GM18498 (cell line): ENCODE results near the gene EXOC3.
"Not testable (repeated sequence)": the region's sequence is repeated elsewhere in the genome, so short reads cannot be mapped to it uniquely, and the experiment has no call there.

Experiments used
- ATAC-seq: cut with Tn5 transposase; IDR thresholded peaks from one replicate; pipeline ENCODE4 v1.9.1; 2021; ENCODE audit warnings: mild to moderate bottlenecking, moderate library complexity; ENCODE audit not compliant: unreplicated experiment

EXOC3 gene

DNA sequence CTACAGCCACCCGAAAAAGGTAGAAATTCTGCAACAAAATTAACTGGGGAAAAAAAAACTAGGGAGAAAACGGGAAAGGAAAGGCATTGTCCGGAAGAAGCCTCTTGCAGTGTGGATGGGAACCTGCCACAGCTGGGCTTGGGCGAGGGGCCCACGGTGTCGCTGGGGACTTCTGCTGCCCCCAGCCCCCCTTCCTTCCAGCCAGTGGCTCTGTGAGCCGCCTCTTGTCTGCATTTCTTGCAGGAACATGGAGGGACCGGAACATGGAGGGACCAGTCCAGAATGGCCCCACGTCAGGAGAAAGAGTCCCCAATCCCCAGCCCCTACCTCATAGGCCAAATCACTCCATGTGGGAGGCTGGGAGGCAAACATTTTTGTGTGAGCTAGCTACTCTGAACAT lies 36.9 kb upstream of the EXOC3 start:
- ATAC-seq = no peak

DNA sequence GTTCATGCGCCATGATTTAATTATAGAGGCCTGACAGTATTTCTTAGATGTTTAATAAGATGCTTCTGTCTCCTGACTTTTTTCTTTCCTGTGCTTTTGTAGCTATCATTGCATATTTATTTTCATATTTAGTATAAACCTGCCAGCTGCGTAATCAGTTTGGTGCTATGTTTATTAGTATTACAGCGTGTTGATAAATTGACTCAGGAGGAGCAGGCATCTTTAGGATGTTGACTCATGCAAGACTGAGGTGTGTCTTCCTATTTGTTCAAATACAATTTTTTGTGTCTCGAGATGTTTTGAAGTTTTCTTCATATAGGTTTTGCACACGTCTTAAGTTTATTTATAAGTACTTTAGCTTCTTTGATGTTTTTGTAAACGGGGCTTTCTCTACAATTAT lies 35.9 kb upstream of the EXOC3 start:
- ATAC-seq = no peak

DNA sequence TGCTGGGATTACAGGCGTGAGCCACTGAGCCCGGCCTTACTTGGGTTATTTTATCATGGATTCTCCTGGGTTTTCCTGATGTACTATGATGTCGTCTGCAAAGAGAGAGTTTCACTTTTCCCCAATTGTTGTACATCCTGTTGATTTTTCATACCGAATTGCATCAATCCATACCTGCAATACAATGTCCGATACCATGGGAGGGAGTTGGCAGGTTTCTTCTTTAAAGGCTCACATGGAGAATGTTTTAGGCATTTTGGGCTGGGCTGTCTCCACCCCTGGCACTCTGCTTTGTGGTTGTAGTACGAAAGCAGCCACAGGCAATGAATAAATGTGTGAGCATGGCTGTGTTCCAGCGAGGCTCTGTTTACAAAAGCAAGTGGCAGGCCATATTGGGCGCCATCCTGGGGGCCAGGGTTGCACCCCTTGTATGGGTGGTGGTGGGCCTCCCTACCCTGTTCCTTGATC lies 35.1 kb upstream of the EXOC3 start:
- ATAC-seq = no peak

DNA sequence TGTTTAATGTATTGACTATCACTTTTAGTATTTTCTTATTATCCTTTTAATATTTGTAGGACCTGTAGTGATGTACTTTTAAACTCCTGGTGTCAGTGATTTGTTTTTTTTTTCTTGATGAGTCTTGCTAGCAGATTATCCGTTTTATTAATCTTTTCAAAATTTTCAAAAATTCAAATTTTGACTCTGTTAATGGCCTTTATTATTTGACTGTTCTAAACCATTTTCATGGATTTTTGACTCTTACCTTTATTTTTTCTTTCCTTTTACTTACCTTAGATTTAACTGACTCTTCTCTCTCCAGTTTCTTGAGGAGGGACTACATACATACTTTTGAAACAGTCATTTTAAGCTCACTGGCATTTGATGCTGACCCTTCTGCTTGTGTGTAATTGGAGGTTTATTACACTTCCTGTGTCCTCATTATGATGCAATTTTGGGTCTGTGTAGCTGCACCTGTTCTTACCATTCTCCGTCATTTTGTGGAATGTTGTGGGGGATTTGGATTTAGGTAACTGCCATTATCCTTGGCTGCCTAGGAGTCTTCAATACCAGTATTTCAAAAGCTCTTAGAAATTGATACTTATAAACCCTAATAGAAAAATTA lies 32.0 kb upstream of the EXOC3 start:
- no peak for ATAC-seq

DNA sequence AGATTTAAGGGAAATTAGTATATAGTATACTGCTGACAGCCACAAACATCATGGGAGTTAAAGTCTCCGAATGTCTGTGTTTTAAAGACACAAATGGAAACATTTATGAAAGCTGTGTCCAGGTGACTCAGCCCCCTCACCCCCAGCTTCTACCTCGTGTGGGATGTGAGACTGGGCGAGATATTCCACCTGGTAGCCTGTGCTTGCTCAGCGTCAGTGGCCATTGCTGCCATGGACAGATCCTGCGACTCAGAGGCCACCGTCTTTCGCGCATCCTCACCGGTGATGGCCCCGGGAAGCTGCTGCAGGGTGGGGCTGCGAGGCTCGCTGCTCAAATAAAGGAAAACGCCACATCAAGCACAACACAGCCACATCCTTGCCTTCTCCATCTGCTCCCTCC lies 31.2 kb upstream of the EXOC3 start:
- no peak for ATAC-seq

DNA sequence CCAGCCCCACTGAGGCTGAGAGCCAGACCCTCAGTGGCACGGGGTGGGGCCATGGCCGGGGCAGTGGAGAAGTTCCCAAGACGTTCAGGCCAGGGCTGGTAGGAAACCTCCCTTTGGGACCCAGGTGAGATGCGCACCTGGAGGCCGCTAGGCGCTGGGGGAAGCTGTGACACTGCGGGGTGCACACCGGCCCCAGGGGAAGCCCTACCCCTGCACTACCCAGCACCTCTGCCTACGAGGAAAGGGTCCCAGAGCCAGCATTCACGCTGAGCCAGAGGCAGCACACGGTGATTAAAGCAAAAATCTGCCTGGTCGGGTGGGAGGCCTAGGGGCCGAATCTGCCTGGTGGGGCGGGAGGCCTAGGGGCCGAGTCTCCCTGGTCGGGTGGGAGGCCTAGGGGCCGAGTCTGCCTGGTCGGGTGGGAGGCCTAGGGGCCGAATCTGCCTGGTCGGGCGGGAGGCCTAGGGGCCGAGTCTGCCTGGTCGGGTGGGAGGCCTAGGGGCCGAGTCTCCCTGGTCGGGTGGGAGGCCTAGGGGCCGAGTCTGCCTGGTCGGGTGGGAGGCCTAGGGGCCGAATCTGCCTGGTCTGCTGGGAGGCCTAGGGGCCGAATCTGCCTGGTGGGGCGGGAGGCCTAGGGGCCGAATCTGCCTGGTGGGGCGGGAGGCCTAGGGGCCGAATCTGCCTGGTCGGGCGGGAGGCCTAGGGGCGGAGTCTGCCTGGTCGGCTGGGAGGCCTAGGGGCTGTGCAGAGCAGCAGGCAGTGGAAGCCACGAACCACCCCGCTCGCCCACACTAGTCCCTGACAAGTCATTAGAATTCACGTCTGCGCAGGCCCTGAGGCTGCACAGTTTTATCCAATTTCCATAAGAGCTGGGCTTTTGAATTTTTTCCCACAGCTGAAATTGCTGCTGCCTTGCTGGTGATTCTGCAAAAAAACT lies 27.7 kb upstream of the EXOC3 start:
- not testable (repeated sequence) for ATAC-seq

DNA sequence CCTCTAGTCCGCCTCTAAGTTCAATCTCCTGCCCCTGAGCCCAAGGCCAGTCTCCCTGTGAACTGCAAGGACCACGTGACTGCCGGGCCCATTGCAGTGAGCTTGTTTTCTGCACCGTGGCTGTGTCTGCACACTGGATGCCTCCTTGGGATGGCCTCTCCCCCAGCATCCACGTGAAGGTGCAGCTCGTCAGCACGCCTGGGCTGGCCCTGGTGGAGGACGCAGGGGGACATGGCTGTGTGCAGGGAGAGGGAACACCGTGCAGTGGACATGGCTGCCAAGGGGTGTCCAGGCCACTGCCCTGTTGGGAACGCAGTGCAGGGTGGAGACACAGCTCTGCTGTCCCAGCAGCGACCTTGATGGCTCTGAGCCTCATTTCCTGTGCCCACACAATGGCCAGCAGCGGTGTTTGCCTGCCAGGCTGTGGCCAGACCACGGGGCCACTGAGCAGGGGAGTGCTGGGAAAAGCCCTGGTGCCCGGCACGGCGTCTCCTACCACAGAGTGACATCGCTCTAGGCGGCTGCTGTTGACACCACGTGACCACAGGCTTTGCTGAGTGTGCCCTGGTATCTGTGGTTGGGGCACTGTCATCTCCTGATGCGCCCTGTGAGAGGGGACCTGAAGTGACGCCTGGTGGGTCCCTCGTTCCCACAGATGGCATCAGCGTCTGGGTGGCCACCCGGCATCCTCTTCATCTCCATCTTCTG lies 26.9 kb upstream of the EXOC3 start:
- ATAC-seq = no peak

DNA sequence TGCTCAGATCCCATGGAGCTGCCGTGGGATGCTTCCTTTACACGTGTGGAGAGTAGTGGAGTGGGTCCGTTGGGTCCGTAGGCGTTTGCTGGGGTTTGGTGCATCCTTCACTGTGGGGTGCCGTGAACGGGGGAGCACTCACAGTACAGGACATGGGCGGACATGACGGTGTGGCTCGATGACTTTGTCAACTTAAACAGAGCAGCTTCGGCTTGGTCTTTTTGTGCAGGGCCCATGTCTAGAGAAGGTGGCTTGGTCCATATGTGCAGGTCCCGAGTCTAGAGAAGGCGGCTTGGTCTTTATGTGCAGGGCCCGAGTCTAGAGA lies 26.4 kb upstream of the EXOC3 start:
- no peak for ATAC-seq

DNA sequence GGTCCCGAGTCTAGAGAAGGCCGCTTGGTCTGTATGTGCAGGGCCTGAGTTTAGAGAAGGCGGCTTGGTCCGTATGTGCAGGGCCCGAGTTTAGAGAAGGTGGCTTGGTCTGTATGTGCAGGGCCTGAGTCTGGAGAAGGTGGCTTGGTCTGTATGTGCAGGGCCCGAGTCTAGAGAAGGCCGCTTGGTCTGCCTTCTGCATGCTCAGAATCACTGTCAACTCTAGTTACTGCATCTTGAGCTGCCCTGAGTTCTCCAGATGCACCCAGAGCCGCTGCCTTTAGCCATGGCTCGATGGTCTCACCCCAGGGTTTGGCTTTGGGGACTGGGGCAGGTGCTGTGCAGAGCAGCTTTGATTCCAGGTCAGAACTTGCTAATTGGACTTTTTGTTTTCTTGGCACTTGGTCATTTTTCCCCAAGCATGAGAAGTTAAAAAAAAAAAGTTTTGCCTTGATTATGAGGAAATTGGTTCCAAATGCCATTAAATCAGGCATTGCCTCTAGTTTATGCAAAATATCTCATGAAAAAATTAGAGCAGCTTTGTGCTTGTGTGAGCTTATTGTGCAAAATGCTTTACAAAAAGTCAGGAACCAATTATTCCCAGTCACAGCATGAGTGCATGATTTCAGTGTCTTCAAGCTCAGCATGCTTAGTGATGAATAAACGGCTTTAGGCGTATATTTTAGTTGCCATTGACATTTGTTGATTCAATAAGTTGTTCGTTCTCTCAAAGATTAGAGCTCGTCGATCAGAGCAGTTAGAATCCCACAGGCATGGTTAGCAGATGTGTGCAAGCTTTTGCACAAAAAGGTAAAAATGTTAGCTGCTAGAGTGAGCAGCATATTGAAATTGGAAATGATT lies 25.4 kb upstream of the EXOC3 start:
- ATAC-seq = no peak

DNA sequence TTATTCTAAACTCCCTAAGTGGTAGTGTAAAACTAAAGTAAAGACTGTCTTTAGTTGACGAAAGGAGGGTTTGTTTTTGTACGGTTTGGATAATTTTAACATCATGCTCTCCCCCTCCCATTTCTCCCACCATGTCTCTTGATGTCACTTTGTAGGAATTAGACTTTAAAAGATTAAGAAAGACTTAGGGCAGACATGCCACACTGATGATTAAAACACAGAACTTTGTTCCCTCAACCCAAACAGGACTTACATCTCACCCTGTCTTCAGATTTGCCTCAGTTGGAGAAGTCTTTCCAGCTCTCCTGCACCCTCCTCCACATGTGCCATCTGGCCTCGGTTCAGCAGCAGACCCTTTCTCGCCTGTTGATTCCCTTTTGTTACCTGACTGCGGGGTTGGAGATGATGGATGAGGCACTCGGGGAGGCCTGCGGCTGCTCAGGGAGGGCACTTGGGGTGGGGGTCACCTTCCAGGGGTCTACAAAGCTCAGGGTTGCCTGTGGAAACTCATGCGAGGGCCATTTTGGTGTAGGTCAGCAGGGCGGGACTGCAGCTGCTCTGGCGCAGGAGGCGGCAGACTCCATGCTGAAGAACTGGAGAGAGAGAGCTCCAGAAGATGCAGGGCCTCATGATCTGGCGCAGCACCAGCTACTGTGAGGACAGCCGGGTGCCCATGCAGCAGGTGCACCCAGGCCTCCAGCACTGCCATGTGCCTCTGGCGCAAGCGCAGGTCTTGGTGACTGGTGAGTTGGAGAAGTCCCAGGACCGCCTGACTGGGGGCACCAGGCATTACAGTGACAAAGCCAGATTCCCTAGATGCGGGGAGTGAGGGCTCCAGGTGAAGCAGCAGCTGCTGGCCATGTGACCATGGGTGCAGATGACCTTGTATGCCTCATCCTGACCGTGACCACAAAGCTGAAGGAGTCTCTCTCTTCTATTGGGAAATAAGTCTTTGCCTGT lies 24.5 kb upstream of the EXOC3 start:
- ATAC-seq = no peak

DNA sequence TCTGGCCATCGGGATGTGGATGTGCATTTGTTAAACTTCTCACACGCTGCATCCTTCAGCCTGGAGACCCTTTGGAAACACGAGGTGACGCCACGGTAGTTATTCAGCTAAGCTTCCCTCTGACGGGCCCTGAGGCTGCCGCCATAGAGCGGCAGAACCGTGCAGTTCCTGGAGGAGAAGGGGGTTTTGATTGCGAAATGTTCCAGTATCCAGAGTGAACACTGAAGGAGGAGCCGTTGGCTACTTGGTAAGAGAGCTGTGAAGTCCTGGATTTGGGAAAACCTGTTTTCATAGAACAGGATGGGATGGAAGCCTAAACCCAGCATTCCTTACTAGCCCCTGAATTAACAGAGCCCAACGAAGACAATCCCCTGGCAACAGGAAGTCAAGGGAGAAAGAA lies 23.0 kb upstream of the EXOC3 start:
- no peak for ATAC-seq

DNA sequence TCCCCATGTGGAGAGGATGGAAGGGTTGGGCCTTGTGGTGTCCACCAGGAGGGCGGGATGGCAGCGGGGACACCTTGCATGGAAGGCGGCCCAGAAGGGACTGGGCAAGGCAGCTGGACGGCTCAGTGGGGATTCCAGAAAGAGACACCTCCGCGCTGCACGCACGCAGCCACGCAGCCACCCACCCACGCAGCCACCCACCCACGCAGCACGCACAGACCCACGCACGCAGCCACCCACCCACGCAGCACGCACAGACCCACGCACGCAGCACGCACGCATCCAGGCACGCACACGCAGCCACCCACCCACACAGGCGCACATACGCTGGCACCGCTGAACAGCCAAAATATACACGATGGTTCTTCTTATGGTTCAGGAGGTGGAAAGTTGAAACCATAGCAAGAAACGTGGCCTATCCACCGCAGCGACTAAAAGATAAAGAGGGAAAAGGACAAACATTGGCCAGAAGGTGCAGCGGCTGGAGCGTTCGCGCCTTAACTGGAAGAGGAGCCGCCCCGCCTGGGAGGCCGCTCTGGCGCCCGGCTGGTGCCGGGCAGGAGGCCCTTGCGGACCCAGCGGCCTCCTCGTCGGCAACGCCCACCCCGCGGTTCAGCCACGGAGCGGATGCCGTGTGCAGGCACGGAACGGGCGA lies 22.2 kb upstream of the EXOC3 start:
- no peak for ATAC-seq

DNA sequence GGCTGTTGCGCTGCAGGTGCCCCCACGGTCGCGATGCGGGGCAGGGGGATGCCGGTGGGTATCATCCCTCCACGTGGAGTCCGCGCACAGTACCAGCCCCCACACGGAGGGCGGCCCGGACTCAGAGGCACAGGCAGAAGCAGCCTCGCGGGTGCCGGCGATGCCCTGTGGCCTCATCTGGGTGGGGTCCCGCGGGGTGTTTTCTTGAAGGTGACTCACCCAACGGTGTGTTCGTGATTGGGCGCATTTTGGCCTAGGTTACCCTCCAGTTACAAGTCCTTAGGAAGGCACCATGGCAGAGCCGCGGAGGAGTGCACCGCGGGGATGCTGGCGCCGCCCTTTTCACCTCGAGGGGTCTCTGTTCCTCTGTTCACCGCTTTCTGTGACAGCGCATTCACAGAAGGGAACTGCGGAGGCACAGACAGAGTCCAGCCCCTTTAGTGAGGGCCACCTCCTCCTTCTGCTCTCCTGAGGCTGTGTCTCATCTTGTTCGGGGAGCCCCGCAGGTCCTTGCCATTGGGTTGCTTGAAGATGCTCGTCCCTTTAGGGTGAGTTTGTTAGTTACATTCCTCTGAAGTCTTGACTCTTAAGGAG lies 21.6 kb upstream of the EXOC3 start:
- no peak for ATAC-seq

DNA sequence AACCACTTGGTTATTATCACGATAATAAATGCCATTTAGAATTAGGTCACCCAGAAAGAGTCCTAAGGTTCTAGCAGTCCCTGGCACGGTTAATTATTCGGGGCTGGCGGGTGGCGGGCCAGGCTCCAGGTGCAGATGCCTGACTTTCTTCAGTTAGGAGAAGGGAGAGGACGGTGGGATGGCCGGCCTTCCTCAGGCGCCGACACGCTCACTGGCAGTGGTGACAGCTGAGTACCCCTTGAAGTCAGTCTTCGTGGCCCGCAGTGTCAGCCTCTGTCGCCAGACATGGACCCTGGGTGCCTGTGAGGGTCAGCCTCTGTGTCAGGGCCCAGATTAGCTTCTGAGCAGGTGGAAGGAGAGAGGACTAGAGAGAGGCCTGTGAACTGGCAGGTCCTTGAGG lies 21.1 kb upstream of the EXOC3 start:
- ATAC-seq = no peak

DNA sequence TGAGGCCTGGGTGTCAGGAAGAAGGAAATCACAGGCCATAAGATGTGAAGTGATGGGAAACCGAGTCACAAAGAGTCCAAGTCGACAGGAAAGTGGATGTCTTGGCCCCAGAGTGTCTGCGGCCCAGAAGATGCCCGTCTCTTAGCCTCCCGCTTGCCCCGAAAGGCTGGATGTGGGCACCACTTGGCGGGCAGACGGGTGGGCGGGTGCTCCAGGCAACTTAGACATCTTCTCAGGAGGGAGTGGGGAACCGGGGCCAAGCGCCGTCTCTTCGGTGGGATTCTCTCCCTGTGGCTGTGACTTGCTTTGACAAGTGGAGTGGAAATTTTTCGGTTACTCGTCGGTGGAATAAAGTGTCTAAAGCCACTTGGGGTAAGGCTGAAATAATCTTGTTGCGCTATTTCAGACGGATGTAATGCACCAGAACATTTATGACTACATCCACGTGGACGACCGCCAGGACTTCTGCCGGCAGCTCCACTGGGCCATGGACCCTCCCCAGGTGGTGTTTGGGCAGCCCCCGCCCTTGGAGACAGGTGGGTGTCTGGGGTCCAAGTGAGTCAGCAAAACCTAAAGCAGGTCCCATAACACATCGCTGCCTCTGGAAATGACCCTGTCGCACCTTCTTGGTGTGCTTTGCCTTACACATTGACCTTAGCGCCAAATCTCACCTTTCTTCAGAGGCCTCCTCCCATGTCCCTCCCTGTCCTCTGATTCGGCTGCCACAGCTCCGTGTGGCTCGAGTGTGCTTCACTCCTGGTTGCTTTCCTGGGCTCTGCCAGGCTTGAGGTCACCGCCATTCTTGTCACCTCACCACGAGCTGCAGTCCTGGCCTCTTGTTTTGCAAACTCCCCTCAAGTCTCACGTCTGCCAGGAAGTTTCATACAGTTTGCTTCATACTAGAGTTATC lies 20.4 kb upstream of the EXOC3 start:
- no peak for ATAC-seq

DNA sequence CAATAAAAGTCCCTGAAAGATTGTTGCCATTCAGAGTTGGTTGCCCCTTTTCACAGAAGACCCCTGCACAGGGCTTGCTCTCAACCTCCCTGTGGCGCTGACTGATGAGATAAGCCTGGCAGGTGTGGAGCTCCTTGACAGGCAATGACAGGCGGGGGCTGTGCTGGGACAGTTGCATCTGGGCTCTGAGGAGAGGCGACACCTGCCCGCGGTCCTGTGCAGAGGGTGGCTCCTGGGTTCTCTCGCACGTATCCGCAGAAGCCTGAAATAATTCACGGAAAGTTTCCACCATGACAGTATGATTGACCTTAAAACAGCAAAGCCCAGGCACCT lies 19.8 kb upstream of the EXOC3 start:
- ATAC-seq = no peak

DNA sequence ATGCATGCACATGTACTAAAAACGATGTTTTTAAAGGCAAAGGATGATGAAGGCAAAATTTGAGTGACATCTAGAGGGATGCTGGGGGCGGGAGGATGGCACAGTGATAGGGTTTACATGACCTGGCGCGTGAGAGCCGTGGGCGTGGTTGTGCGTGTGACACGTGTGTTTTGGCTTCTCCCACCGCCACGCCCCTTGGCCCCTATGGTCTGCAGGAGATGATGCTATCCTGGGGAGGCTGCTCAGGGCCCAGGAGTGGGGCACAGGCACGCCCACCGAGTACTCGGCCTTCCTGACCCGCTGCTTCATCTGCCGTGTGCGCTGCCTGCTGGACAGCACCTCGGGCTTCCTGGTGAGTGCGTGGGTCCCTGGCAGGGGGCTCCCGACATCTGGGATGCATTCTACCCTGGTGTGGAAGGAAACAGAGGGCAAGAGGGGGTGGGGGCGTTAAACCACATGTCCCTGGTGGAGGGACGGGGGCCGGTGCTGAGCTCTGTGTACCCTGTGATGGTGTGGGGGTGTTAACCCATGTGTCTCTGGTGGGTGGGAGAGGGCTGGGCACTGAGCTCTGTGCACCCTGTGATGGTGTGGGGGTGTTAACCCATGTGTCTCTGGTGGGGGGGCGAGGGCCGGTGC lies 19.2 kb upstream of the EXOC3 start:
- ATAC-seq = peak; percentile 1
